Renal cortex interstitium (tissue), 15 donors: ENCODE results near the gene TIGD7. TPM values are rescaled to one million over a fixed set of nuclear protein-coding genes. Genes with fewer than 3 reads are reported as not detected.

Source experiments
- DNase-seq, 11 donors: peaks; one replicate each; pipeline ENCODE4 v3.0.0-alpha.2; 2013; ENCODE audit warnings: low read depth in 9 of 11, low spot score in 4 of 11; ENCODE audit errors: extremely low read depth in 1 of 11
- long read RNA-seq, 16 experiments: transcript quantifications; one replicate each; lab custom pipeline, GENCODE V29; 2026
- polyA plus RNA-seq, 3 donors: library from polyadenylated mRNA; unstranded; fragments of 120-200 nt; gene quantifications; one replicate each; pipeline ENCODE4 v1.2.1, GENCODE V29; 2013; ENCODE audit not compliant: insufficient read length in 3 of 3

TIGD7 gene, protein sequence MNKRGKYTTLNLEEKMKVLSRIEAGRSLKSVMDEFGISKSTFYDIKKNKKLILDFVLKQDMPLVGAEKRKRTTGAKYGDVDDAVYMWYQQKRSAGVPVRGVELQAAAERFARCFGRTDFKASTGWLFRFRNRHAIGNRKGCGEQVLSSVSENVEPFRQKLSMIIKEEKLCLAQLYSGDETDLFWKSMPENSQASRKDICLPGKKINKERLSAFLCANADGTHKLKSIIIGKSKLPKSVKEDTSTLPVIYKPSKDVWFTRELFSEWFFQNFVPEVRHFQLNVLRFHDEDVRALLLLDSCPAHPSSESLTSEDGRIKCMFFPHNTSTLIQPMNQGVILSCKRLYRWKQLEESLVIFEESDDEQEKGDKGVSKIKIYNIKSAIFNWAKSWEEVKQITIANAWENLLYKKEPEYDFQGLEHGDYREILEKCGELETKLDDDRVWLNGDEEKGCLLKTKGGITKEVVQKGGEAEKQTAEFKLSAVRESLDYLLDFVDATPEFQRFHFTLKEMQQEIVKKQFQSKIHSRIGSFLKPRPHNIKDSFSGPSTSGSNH
- 10 to 100 TPM; 11.1 to 13.7 (median 13.5) TPM for polyA plus RNA-seq
- long read RNA-seq, donor 1, partial matches to known transcripts = 0 of 3 reads
- long read RNA-seq, donor 1, other reads (novel, unspliced or antisense) = 0 of 3 reads
- long read RNA-seq, donor 2, partial matches to known transcripts = 0 of 3 reads
- long read RNA-seq, donor 2, other reads (novel, unspliced or antisense) = 0 of 3 reads
- long read RNA-seq, donor 3, partial matches to known transcripts = 0 of 3 reads
- long read RNA-seq, donor 3, other reads (novel, unspliced or antisense) = 0 of 3 reads
- long read RNA-seq, donor 4, partial matches to known transcripts = 0 of 4 reads
- long read RNA-seq, donor 4, other reads (novel, unspliced or antisense) = 0 of 4 reads
- long read RNA-seq, donor 5 = 0 reads
- long read RNA-seq, donor 6, transcript TIGD7-201 (2 exons, 3,612 nt) = major isoform, 5 of 5 reads
- long read RNA-seq, donor 6, partial matches to known transcripts = 0 of 5 reads
- long read RNA-seq, donor 6, other reads (novel, unspliced or antisense) = 0 of 5 reads
- long read RNA-seq, donor 7, partial matches to known transcripts = 0 of 2 reads
- long read RNA-seq, donor 7, other reads (novel, unspliced or antisense) = 0 of 2 reads
- long read RNA-seq, donor 8 = 0 reads
- long read RNA-seq, donor 9, transcript TIGD7-201 (2 exons, 3,612 nt) = major isoform, 5 of 7 reads
- long read RNA-seq, donor 9, partial matches to known transcripts = 0 of 7 reads
- long read RNA-seq, donor 9, other reads (novel, unspliced or antisense) = 0 of 7 reads
- long read RNA-seq, donor 10, partial matches to known transcripts = 0 of 3 reads
- long read RNA-seq, donor 10, other reads (novel, unspliced or antisense) = 0 of 3 reads
- long read RNA-seq, donor 11, partial matches to known transcripts = 0 of 3 reads
- long read RNA-seq, donor 11, other reads (novel, unspliced or antisense) = 0 of 3 reads
- long read RNA-seq, donor 12, partial matches to known transcripts = 0 of 2 reads
- long read RNA-seq, donor 12, other reads (novel, unspliced or antisense) = 0 of 2 reads
- long read RNA-seq, donor 13 = 0 reads
- long read RNA-seq, donor 14, partial matches to known transcripts = 0 of 2 reads
- long read RNA-seq, donor 14, other reads (novel, unspliced or antisense) = 0 of 2 reads
- long read RNA-seq, donor 15 = 0 reads
- long read RNA-seq, donor 16, partial matches to known transcripts = 0 of 9 reads
- long read RNA-seq, donor 16, other reads (novel, unspliced or antisense) = 0 of 9 reads

- peak; percentile 77 to 89 (median 86) for DNase-seq
These were observed at the start of gene TIGD7, which contains the start of gene ZNF75A for GRCh38 chr16:3305109-3306068. Gene TIGD7, minus strand, starts transcription at chr16:3305430. Its CDS starts 4,816 bp downstream, at chr16:3300614. Gene ZNF75A, plus strand, starts transcription at chr16:3305497. Its CDS starts 2,932 bp downstream, at chr16:3308429.

- no peak for DNase-seq
These were observed 43.9 kb upstream of the TIGD7 start for GRCh38 chr16:3349175-3349574.

GRCh38 chr16:3348547-3349167 is 43.4 kb upstream of the TIGD7 start:
- DNase-seq = no peak

DNA sequence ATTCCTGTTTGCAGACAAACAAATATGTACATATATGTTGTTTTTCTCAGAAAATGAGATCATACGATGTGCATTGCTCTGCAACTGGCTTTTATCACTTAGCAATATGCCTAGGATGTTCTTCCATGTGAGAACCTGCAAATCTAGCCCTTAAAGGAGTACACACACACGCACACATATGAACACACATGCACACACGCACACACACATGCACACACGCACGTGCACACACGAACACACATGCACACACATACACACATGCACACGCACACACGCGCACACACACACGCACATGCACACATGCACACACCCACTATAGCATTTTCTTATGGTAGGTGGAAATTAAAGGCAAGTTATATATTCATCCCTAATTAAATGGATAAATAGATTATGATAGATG is 42.4 kb upstream of the TIGD7 start:
- no peak for DNase-seq

DNA sequence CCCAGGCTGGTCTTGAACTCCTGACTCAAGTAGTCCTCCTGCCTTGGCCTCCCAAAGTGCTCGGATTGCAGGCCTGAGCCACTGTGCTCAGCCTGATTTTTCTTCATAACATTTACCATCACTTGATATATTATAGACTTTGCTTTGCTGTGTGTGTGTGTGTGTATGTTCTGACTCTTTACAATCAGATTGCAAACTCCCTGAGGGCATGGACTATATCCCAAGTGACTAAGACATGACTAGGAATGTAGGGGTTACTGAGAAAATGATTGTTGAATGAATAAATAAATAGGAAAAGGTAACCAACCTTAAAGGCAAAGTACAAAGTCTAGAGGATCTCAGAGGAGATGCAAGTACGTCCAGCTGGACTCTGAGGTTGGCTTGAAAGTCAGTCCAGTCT is 40.8 kb upstream of the TIGD7 start:
- no peak for DNase-seq

- no peak for DNase-seq
These were observed 23.4 kb upstream of the TIGD7 start for GRCh38 chr16:3328643-3329042.

GRCh38 chr16:3328104-3328503 is 22.9 kb upstream of the TIGD7 start:
- DNase-seq = no peak

DNA sequence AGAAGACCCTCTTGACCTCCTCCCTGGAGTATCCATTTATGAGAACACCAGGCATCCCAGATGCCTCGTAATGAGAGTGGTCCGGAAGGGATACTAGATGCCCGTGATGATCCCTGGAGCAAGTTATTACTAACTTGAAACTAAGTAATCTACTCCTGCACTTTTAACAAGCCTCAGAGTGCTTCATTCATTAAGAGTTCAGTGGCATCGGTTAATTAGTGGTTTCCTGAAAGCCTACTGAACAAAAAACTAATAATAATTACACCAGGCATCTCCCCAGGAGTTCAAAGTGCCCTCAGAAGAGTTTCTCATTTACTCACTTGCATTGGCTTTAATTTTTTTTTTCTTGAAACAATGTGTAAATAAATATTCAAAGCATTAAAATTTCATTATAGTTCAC is 22.3 kb upstream of the TIGD7 start:
- no peak for DNase-seq

GRCh38 chr16:3321816-3322215 is 16.6 kb upstream of the TIGD7 start:
- DNase-seq = no peak

DNA sequence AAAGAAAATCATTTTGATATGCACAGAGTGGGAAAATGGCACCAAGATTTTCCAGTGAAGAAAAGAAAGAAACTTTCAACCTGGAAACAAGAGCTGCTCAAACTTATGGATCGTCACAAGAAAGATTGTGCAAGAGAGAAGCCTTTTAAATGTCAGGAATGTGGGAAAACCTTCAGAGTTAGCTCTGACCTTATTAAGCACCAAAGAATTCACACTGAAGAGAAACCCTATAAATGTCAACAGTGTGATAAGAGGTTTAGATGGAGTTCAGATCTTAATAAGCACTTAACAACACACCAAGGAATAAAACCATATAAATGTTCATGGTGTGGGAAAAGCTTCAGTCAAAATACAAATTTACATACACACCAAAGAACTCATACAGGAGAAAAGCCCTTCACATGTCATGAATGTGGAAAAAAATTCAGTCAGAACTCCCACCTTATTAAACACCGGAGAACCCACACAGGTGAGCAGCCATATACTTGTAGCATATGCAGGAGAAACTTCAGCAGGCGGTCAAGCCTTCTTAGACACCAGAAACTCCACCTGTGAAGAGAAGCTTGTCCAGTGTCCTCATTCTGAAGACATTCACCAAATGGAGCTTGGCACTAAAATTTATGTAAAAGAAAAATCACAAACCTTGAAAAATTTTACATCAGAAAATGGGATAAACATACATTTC is 12.2 kb upstream of the TIGD7 start:
- no peak for DNase-seq

DNA sequence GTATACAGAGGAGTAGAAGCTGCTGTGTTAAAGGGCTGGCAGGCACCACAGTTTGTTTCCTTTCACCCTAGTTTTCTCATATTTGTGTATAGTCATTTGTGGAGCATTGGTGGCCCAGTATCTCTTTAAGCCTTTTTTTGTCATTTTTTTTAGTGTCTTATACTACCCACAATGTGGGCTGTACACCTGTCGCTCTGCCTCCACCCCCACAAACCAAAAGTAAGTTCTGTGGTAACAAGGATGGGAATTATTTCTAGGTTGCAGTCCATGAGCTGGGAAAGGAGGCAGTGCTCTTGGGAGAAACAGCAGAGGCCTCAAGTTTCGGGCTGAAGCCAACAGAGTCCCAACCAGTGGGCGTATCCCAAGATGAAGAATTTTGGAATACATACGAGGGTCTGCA is 6.3 kb upstream of the TIGD7 start:
- DNase-seq = no peak

- no peak for DNase-seq
These were observed 848 bp upstream of the TIGD7 start for GRCh38 chr16:3306078-3306477.

GRCh38 chr16:3304370-3304769 is 860 bp downstream of the TIGD7 start:
- DNase-seq = no peak

- DNase-seq = no peak
These were observed 9.4 kb downstream of the TIGD7 start for GRCh38 chr16:3295783-3296182.

GRCh38 chr16:3295209-3295608 is 10.0 kb downstream of the TIGD7 start:
- DNase-seq = no peak

GRCh38 chr16:3292604-3293003 is 12.6 kb downstream of the TIGD7 start:
- DNase-seq = no peak
